Measurements from ENCODE around the gene MRPL1.
A peak's percentile ranks its signal among the peaks of the same experiment; 100 is the strongest.

Gene MRPL1

DNA sequence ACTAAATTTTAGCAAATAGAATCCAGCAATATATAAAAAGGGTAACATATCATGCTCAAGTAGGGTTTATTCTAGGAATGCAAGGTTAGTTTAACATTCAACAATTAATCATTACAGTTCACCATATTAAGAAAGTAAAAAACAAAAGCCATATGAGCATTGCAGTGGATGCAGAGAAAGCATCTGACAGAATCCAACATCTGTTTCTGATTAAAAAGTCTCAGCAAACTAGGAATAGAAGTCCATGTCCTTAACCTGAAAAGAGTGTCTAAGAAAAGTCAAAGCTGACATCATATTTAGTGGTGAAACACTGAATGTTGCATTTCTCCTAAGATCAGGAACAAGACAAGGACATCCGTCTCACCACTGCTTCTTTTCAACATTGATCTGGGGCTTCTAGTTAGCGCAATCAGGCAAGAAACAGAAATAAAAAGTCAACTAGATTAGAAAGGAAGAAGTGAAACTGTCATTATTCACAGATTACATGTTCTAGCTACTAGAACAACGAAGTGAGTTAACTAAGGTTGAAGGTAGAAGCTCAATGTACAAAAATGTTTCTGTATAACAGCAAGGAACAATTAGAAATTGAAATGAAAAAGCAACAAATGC lies 49.3 kb downstream of the MRPL1 start:
- H3K27me3 ChIP-seq (replicated peaks) = no peaks in the 10 kb centered on the region
- DNase-seq = no peak
- no peak overlapping the region for H3K4me3 ChIP-seq (ENCODE audit: low read depth, low read length)
- TF ChIP-seq, protein P1, sequence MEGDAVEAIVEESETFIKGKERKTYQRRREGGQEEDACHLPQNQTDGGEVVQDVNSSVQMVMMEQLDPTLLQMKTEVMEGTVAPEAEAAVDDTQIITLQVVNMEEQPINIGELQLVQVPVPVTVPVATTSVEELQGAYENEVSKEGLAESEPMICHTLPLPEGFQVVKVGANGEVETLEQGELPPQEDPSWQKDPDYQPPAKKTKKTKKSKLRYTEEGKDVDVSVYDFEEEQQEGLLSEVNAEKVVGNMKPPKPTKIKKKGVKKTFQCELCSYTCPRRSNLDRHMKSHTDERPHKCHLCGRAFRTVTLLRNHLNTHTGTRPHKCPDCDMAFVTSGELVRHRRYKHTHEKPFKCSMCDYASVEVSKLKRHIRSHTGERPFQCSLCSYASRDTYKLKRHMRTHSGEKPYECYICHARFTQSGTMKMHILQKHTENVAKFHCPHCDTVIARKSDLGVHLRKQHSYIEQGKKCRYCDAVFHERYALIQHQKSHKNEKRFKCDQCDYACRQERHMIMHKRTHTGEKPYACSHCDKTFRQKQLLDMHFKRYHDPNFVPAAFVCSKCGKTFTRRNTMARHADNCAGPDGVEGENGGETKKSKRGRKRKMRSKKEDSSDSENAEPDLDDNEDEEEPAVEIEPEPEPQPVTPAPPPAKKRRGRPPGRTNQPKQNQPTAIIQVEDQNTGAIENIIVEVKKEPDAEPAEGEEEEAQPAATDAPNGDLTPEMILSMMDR (IDR thresholded peaks at IDR 0.05; ENCODE audit: low read depth, low read length, missing control alignments) = no peak
- H3K27ac ChIP-seq = no peak overlapping the region
- in situ Hi-C loops (cut with HindIII; ENCODE audit: low pct_ligation_motif_present, low sequenced_read_pairs) = no loop called here
- H3K36me3 ChIP-seq (replicated peaks) = no peaks in the 10 kb centered on the region

DNA sequence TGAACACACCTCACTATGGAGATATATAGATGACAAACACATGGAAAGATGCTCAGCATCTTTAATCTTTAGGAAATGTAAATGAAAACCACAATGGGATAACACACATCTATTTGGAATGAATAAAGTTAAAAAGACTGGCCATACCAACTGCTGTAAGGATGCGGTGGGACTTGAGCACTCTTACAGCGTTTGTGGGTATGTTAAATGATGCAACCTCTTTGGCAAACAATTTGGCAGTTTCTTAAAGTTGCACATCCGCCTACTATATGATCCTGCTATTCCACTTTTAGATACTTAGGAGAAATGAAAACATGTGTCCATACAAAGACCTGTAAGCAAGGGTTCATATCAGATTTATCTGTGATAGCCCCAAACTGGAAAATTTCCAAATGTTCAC lies 50.7 kb downstream of the MRPL1 start:
- DNase-seq = no peak
- no peak overlapping the region for H3K4me3 ChIP-seq (ENCODE audit: low read depth, low read length)
- no peak overlapping the region for H3K27ac ChIP-seq
- H3K36me3 ChIP-seq (replicated peaks) = no peaks in the 10 kb centered on the region
- in situ Hi-C loops (cut with HindIII; ENCODE audit: low pct_ligation_motif_present, low sequenced_read_pairs) = no loop called here
- no peaks in the 10 kb centered on the region for H3K27me3 ChIP-seq (replicated peaks)
- TF ChIP-seq, protein P1 (IDR thresholded peaks at IDR 0.05; ENCODE audit: low read depth, low read length, missing control alignments) = no peak

DNA sequence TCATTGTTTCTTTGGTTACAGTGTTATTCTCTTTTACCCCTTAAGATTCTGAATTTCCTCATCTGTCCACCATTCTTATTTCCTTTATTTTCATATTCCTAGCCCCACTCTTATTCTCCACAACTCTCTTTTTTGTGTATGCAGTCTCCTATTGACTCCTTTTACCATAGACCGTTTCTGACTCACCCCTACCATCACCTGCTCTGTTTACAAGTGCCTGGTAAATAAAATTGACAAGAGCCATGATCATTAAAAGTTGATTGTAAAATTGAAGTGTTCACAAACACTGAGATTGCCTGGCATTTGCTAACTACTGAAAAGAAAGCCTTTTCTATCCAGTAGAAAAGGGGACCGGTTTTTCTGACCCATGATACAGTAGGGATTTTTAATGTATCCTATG lies 54.4 kb downstream of the MRPL1 start:
- in situ Hi-C loops (cut with HindIII; ENCODE audit: low pct_ligation_motif_present, low sequenced_read_pairs) = no loop called here
- H3K4me3 ChIP-seq (ENCODE audit: low read depth, low read length) = no peak overlapping the region
- no peak for DNase-seq
- no peaks in the 10 kb centered on the region for H3K27me3 ChIP-seq (replicated peaks)
- no peaks in the 10 kb centered on the region for H3K36me3 ChIP-seq (replicated peaks)
- H3K27ac ChIP-seq = no peak overlapping the region
- TF ChIP-seq, protein P1 (IDR thresholded peaks at IDR 0.05; ENCODE audit: low read depth, low read length, missing control alignments) = no peak

DNA sequence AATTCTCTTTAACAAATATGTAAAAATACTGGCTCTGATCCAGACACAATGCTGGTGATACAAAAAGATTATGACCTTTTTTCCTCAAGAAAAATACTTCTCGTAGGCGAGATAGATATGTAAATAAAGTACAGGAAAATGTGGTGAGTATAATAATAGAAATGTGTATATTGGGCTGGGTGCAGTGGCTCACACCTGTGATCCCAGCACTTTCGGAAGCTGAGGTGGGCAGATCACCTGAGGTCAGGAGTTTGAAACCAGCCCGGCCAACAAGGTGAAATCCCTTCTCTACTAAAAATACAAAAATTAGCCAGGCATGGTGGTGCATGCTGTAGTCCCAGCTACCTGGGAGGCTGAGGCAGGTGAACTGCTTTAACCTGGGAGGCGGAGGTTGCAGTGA lies 55.0 kb downstream of the MRPL1 start:
- Histone ChIP-seq H3K4me3 (ENCODE audit: low read depth, low read length) (no peak overlapping the region), H3K36me3 (replicated peaks) (no peaks in the 10 kb centered on the region), H3K27me3 (replicated peaks) (no peaks in the 10 kb centered on the region), H3K27ac (no peak overlapping the region)
- in situ Hi-C loops (cut with HindIII; ENCODE audit: low pct_ligation_motif_present, low sequenced_read_pairs) = no loop called here
- no peak for DNase-seq
- TF ChIP-seq, protein P1 (IDR thresholded peaks at IDR 0.05; ENCODE audit: low read depth, low read length, missing control alignments) = no peak

DNA sequence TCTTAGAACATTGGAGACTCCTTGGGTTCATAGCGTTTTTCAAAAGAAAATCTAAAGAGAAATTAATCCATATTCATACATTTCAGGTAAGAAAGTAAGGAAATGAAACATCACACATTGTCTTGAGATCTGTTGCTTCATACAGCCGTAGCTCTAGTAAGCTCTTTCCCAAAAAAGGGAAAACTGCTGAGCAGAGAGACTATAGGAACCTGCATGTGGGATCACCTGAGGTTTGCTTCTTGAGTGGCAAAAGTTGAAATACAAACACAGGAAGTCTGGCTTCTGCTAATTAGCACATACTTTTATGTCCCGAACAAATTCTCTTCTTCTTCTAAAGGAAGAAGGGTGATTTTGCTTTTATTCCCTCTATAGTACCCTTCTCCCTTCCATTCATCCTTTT lies 57.7 kb downstream of the MRPL1 start:
- H3K36me3 ChIP-seq (replicated peaks) = no peaks in the 10 kb centered on the region
- TF ChIP-seq, protein P1 (IDR thresholded peaks at IDR 0.05; ENCODE audit: low read depth, low read length, missing control alignments) = no peak
- peak overlapping the region; percentile 79 for H3K27ac ChIP-seq
- DNase-seq = no peak
- H3K4me3 ChIP-seq (ENCODE audit: low read depth, low read length) = no peak overlapping the region
- no peaks in the 10 kb centered on the region for H3K27me3 ChIP-seq (replicated peaks)
- in situ Hi-C loops (cut with HindIII; ENCODE audit: low pct_ligation_motif_present, low sequenced_read_pairs) = no loop called here

DNA sequence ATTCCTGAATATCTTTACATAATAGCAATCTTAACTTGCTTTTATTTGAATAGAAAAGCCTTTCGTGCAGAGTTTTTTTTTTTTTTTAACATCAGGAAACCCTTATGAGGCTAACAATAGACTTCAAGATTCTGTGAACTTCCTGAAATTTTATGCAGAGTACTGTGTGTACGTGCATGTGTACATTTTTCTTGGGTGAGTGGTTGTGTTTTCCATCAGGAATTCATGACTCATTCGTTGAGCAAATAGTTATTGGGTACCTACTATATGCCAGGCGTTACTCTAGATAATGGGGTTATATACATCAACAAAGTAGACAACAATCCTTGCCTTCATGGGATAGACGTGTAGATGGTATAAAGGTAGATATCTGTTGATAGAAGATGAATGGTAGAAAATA lies 59.1 kb downstream of the MRPL1 start:
- in situ Hi-C loops (cut with HindIII; ENCODE audit: low pct_ligation_motif_present, low sequenced_read_pairs) = no loop called here
- peak; percentile 89 for DNase-seq
- H3K27ac ChIP-seq = peak overlapping the region; percentile 79
- no peaks in the 10 kb centered on the region for H3K27me3 ChIP-seq (replicated peaks)
- no peaks in the 10 kb centered on the region for H3K36me3 ChIP-seq (replicated peaks)
- no peak overlapping the region for H3K4me3 ChIP-seq (ENCODE audit: low read depth, low read length)
- TF ChIP-seq, protein P1 (IDR thresholded peaks at IDR 0.05; ENCODE audit: low read depth, low read length, missing control alignments) = no peak
